Raji (cell line): ENCODE results near the gene MSX1.

Experiments used
- POLR2A ChIP-seq: IDR thresholded peaks from 2 replicates; pipeline ENCODE4 v1.6.1; 2011; ENCODE audit warnings: low read depth, low read length, control low read depth; ENCODE audit not compliant: insufficient read depth

MSX1 gene

DNA sequence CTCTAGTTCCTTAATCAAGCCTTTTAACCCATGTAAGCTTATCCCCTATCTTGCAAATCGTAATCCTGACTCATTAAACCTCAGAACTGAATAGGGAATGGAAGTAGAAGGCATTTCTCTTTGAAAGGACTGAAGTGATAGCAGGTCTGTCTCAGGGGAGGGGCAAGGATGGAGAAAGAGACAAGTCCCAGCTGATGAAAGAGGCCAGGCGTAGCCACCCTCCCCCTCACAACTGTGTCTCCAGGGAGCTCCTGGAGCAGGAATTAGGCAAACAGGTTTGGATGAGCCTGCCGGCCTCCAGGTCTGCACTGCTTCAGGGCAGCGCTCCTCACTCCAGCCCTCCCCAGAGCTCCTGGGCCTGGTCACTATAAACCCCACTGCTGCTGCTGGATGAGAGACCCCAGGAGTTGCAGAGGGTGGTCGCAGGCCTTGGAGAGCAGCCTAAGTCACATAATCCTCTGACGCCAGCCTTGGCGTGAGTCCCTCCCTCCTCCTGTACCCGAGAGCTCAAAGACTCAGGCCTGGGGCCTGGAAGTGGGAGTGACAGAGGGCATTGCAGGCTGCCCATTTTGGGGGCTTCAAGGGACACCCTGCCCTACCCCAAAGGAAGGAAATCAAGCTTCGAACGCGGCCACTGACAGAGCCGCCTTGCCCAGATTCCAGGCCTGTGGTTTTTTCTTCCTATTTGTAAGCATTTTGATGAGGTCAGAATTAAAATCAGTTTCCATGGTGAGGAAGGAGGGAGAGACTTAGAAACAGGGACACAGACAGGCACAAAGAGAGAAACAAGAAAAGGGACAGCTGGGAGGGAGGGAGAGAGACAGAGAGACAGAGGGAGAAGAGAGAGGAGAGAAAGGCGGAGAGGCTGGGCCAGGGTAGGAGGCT lies 21.2 kb upstream of the MSX1 start:
- TF ChIP-seq POLR2A = no peak

DNA sequence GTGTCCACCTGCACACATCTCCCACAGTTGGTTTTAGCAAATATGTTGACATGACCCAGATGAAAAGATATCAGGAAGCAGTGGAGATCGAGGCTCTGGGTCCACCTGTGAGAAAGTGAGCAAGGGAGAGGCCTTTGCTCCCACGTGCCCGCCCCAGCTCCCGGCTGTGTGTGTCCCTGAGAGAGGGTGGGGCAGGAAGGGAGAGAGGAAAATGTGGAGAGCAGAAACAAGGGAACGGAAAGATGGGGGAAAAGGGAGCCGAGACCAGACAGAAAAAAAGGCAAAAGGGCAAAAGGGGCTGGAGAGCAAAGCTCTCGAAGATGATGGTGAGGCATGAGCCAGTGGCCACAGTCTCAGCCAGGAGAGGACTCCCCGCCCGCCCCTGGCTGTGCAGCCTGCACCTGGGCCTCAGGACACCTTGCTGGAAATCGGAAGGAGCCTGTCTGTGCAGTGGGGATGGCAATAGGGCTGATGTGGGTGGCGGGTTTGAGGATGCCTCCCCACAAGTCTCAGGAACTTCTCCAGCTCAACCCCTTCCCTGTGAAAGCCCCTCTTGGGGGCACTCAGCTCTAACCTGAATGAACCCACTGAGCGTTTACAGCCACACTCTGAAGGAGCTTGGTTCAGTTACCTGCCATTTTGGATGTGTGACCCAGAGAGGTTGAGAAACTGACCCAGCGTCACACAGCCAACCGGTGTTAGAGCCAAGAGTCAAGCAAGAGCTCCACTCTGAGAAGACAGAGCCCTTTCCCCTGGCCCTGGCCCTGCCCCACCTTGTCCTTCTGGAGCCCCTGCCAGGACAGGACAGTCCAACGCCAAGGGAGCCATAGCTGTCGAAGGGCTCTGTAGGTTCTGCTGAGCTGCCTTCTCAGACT lies 20.3 kb upstream of the MSX1 start:
- no peak for TF ChIP-seq POLR2A

DNA sequence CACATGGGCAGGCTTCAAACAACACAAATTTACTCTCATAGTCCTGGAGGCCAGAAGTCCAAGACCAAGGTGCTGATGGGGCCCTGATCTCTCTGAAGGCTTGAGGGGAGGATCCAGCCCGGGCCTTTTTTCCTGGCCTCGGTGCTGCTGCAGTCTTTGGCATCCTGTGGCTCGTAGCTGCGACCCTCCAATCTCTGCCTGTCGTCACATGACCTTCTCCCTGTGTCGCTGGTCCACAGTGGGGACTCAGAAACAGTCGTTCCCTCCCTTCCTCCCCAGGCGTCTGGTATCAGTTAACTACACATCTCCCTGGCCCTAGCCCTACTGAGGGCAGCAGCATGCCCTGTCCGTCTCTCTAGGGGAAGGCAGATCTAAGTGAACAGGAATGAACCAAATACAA lies 19.1 kb upstream of the MSX1 start:
- no peak for TF ChIP-seq POLR2A

DNA sequence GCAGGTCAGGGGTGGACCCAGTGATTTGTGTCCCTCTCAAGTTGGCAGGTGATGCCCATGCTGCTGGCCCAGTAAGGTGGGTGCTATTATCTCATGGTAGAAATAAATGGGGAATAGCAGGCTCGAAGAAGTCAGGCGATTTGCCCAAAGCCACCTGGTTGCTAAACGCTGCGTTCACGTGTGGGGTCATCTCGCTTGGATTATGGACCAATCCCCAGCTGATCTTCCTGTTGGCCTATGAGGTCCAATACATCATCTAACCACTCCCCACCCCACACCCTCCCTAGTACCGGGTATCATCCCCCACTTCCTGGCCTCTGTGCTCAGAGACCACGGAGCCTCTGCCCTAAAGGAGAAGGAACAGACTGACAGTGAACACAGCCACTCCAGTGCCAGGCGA lies 18.3 kb upstream of the MSX1 start:
- TF ChIP-seq POLR2A = no peak

DNA sequence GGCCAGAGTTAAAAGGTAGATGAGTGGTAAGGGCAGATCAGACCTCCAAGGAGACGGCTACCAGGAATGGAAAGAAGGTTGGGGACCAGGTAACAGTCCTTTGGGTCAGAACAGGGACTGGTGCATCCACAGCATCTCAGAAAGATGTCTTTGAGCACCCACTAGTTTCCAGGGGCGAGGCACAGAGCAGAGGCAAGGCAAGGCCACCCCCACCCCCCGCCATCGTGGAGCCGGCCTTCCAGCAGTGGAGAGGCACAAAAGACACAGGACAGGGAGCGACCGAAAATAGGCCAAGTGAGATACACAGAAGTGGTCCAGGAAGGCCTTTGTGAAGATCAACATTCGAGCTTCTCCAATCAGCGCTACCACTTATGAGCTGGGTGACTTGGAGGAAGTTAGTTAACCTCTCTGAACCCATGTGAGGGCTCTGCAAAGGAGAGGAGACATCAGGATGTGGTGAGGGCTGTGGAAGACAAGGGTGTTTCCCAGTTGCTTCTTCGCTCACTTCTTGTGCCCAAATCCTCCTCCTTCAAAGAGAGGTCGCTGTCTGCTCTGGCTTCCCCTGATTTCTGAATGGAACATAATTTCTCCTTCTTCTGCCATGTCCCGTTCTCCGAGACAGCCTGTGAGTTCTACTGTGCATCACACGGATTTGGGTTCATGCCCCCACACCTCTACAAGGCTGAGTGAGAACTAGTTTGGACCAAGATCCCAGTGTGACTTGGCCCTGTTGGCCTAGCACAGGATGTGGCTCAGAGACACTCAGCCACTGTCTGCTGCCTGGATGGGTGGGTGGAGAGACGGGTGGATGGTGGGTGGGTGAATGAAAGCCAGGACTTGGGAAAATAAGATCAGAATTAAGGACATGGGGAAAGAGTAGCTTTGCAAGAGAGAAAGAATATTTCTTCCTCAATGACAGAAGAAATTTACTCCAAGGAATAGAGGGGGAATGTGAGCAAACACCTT lies 16.7 kb upstream of the MSX1 start:
- no peak for TF ChIP-seq POLR2A

DNA sequence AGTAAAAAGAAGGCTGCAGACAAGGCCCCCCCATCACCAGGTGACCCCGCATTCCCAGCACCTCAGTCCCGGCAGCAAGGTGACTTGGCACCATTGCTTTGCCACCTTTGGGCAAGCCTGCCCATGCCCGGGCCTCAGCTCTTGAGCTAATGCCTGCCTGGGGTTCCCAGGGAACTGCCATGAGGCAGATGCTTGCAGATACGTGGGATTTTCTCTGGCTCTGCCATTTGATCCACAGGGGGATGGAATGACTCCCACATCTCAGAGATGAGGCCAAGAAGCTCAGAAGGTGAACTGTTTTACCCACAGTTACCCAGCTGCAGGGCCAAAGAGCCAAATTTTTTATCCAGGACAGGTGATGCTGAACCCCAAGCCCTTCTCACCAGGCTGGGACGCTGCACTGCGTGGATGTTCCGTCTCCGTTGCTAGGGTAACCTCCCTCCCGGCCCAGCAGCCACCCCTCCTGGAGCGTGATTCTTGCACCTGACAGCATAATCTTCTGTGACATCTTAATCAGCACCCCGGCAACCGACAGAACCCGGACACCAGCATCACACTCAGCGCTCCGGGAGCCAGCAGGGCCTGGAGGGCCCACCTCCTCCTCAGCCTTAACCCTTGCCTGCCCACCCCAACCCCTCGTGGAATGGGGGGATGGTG lies 15.7 kb upstream of the MSX1 start:
- TF ChIP-seq POLR2A = no peak

DNA sequence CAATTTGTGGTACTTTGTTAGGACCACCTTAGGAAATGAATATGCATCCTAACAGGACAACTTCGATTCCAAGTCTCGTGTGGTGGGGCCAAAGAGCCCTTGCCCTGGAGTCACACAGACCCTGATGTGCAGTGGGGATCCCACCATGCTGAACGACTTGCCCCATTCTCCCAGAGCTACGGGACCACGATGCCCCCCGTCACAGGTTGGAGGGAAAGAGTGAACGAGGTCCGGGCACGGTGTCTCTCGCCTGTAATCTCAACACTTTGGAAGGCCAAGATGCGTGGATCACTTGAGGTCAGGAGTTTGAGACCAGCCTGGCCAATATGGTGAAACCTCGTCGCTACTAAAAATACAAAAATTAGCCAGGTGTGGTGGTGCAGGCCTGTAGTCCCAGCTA lies 14.4 kb upstream of the MSX1 start:
- TF ChIP-seq POLR2A = no peak

DNA sequence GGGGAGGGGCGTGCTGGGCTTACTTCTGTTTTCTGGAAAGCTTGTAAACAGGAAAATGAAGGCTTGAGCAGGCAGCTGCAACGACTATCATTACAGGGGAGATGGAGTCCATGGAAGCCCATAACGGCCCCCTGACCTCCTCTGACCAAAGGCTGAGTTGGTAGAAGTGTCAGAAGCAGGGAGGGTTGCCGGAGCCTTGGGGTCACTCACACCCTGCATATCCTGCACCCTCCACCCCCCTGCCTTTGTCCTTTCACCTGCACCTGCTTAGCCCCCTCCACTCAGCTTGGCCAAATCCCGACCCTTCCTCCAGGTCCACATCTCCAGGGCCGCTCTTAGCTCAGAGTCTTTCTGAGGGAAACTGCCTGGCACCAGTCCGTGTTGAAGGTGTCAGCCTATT lies 12.5 kb upstream of the MSX1 start:
- TF ChIP-seq POLR2A = no peak

DNA sequence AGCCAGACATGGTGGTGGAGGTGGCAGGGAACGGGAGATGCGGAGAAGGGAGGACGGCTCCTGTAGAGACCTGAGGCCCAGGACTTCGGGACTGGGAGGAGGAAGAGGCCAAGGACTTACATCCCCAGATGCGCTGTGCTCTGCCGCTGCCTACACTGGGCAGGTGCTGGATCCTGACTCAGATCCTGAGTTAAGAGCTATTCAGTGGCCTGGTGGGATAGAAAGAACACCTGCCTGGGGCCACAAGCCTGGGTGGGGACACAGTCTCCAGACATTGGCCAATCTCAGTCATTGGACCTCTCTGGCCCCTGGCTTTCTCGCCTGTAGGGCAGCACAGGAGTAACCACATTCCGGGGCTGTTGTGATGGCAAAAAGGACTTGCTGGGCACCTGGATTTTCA lies 10.9 kb upstream of the MSX1 start:
- TF ChIP-seq POLR2A = no peak

DNA sequence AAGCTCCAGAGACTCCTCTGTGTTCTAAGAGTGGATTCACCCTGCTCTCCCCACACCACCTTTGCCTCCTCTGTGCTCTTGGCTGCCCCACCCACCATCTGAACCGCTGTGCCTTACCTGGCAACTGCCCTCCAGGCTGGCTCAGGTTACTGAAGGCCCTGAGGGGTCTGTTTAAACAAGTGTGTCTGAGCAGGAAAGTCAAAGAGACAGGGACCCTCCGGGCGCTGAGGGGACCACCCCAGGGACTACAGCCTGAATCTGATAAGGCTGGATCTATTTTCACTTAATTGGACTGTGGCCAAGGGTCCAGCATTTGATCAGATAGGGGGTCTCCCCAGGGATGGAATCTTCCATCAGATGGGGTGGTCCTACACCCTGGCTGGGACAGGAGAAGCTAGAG lies 10.4 kb upstream of the MSX1 start:
- TF ChIP-seq POLR2A = no peak

DNA sequence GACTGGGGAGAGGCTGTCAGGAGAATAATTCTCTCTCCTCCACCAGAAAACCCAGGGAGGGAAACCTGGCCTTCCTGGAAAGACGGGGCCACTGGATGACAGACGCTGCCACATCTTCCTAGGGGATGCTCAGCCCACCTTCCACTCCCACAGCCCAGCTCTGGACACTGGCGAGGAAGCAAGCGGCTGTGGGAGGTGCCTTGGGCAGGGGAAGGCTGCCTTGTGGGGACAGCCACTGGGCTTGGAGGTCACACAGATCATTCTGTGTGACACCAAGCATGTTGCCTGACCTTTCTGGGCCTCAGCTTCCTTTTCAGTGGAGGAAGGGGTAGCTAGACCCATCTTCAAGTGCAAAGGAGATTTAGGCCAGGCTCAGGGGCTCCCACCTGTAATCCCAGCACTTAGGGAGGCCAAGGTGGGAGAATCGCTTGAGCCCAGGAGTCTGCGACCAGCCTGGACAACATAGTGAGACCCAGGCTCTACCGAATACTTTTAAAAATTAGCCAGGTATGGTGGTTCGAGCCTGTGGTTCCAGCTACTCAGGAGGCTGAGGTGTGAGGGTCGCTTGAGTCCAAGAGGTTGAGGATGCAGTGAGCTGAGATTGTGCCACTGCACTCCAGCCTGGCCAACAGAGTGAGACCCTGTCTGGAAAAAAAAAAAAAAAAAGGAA lies 9.8 kb upstream of the MSX1 start:
- no peak for TF ChIP-seq POLR2A

DNA sequence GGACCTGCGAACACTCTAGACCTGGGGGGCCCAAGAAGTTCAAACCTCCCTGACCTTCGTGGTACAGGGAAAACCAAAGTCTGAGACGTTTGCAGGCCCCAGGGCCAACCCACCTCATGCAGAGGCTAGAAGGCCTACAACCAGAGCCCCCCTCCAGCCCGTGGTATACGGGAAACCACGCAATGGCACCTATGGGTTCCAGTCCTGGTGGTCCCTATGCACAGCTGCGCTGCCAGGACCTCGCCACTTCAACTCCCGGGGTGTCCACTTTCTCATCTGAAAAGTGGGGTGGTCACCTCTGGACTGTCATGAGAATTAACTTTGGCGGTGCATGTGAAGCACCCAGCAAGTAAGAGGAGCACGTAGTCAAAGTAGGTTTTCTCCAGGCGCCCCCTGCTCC lies 8.4 kb upstream of the MSX1 start:
- no peak for TF ChIP-seq POLR2A

DNA sequence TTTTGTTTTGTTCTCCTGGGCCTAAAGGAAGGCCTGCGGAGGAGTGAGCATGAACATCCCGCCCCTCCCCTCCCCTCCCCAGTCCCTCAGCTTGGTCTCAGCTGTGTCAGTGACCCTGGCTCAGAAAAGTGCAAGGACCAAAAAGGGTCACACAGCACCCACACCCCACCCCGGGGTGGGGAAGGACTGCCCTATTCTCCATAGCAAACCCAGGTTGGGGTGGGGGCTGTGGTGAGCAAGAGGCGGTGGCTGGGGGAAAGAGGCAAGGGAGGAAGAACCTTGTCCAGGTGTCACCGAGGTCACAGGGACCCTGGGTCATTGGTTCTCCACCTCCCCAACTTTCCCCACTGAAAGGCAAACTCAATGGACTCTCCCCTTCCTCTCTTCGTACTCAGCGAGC lies 7.6 kb upstream of the MSX1 start:
- no peak for TF ChIP-seq POLR2A
